Measurements from ENCODE around the gene LINS1. TPM values are rescaled to one million over a fixed set of nuclear protein-coding genes. Genes with fewer than 3 reads are reported as not detected.

LINS1 gene
- polyA plus RNA-seq, 1 donor from 2014 or later, result 21.4 TPM

GRCh38 chr15:100615801-100616200 is 13.8 kb upstream of the LINS1 start:
- no peak overlapping the region for H3K9ac ChIP-seq (ENCODE audit: low read length)
- no peaks in the 10 kb centered on the region for H3K36me3 ChIP-seq (ENCODE audit: insufficient read depth, low read length)
- no peaks in the 10 kb centered on the region for H4K20me1 ChIP-seq (ENCODE audit: insufficient read depth)
- no peak overlapping the region for H3K4me3 ChIP-seq (ENCODE audit: low read length)
- H3K27me3 ChIP-seq (ENCODE audit: insufficient read depth, low read depth, low read length), result no peaks in the 10 kb centered on the region
- H3K9me3 ChIP-seq (ENCODE audit: low read length), result no peaks in the 10 kb centered on the region
- no peak overlapping the region for H3K27ac ChIP-seq (ENCODE audit: low read length)
- H3K79me2 ChIP-seq (replicated peaks; ENCODE audit: insufficient read depth, low read length), result no peaks in the 10 kb centered on the region
- no peaks in the 10 kb centered on the region for H3K9me2 ChIP-seq (ENCODE audit: insufficient read depth, low read length)
- no peak overlapping the region for H2AFZ ChIP-seq (ENCODE audit: low read depth, low read length)
- H3F3A ChIP-seq (ENCODE audit: insufficient read depth, low read length, poor library complexity, severe bottlenecking), result no peaks in the 10 kb centered on the region
- H3K4me2 ChIP-seq (ENCODE audit: low read length), result no peak overlapping the region
- no peak for TF ChIP-seq EZH2 (IDR thresholded peaks at IDR 0.05; ENCODE audit: borderline replicate concordance, insufficient read depth, low read length, poor library complexity, severe bottlenecking)
- TF ChIP-seq EP300 (conservative IDR thresholded peaks at IDR 0.05; ENCODE audit: poor library complexity, severe bottlenecking), result no peak
- TF ChIP-seq TAF1 (IDR thresholded peaks at IDR 0.05; ENCODE audit: low read depth), result no peak
- TF ChIP-seq SMC3 (conservative IDR thresholded peaks at IDR 0.05; ENCODE audit: poor library complexity), result no peak
- no peak for TF ChIP-seq POLR2AphosphoS5 (IDR thresholded peaks at IDR 0.05)
- TF ChIP-seq MXI1 (conservative IDR thresholded peaks at IDR 0.05; ENCODE audit: poor library complexity, severe bottlenecking), result no peak

- H3K4me3 ChIP-seq (ENCODE audit: low read length), result no peak overlapping the region
- H3K9me2 ChIP-seq (ENCODE audit: insufficient read depth, low read length), result no peaks in the 10 kb centered on the region
- H3K4me2 ChIP-seq (ENCODE audit: low read length), result no peak overlapping the region
- no peaks in the 10 kb centered on the region for H3K27me3 ChIP-seq (ENCODE audit: insufficient read depth, low read depth, low read length)
- H3K9ac ChIP-seq (ENCODE audit: low read length), result no peak overlapping the region
- H2AFZ ChIP-seq (ENCODE audit: low read depth, low read length), result no peak overlapping the region
- H3K36me3 ChIP-seq (ENCODE audit: insufficient read depth, low read length), result no peaks in the 10 kb centered on the region
- H3K79me2 ChIP-seq (replicated peaks; ENCODE audit: insufficient read depth, low read length), result no peaks in the 10 kb centered on the region
- H3K9me3 ChIP-seq (ENCODE audit: low read length), result no peaks in the 10 kb centered on the region
- H3K27ac ChIP-seq (ENCODE audit: low read length), result no peak overlapping the region
- H4K20me1 ChIP-seq (ENCODE audit: insufficient read depth), result no peaks in the 10 kb centered on the region
- no peak for TF ChIP-seq SMC3 (conservative IDR thresholded peaks at IDR 0.05; ENCODE audit: poor library complexity)
- TF ChIP-seq REST (IDR thresholded peaks at IDR 0.05; ENCODE audit: borderline replicate concordance), result no peak
- TF ChIP-seq EZH2 (IDR thresholded peaks at IDR 0.05; ENCODE audit: borderline replicate concordance, insufficient read depth, low read length, poor library complexity, severe bottlenecking), result no peak
- TF ChIP-seq CTCF (IDR thresholded peaks at IDR 0.05; ENCODE audit: poor library complexity, severe bottlenecking), result no peak
- no peaks in the 10 kb centered on the region for H3F3A ChIP-seq (ENCODE audit: insufficient read depth, low read length, poor library complexity, severe bottlenecking)
Observed at GRCh38 chr15:100614918-100615317, 12.9 kb upstream of the LINS1 start.

GRCh38 chr15:100614336-100614735 is 12.4 kb upstream of the LINS1 start:
- H3K4me2 ChIP-seq (ENCODE audit: low read length), result no peak overlapping the region
- no peak overlapping the region for H3K4me3 ChIP-seq (ENCODE audit: low read length)
- no peak overlapping the region for H3K27ac ChIP-seq (ENCODE audit: low read length)
- no peak for TF ChIP-seq SMC3 (conservative IDR thresholded peaks at IDR 0.05; ENCODE audit: poor library complexity)
- no peak for TF ChIP-seq EP300 (conservative IDR thresholded peaks at IDR 0.05; ENCODE audit: poor library complexity, severe bottlenecking)
- no peak for TF ChIP-seq MXI1 (conservative IDR thresholded peaks at IDR 0.05; ENCODE audit: poor library complexity, severe bottlenecking)
- TF ChIP-seq EZH2 (IDR thresholded peaks at IDR 0.05; ENCODE audit: borderline replicate concordance, insufficient read depth, low read length, poor library complexity, severe bottlenecking), result no peak
- TF ChIP-seq TAF1 (IDR thresholded peaks at IDR 0.05; ENCODE audit: low read depth), result no peak
- no peak for TF ChIP-seq CTCF (IDR thresholded peaks at IDR 0.05; ENCODE audit: poor library complexity, severe bottlenecking)
- no peak for TF ChIP-seq POLR2AphosphoS5 (IDR thresholded peaks at IDR 0.05)
- no peak for TF ChIP-seq REST (IDR thresholded peaks at IDR 0.05; ENCODE audit: borderline replicate concordance)
- no peak for TF ChIP-seq RAD21 (conservative IDR thresholded peaks at IDR 0.05)
- no peaks in the 10 kb centered on the region for H3K9me2 ChIP-seq (ENCODE audit: insufficient read depth, low read length)
- H3K9me3 ChIP-seq (ENCODE audit: low read length), result no peaks in the 10 kb centered on the region
- no peaks in the 10 kb centered on the region for H3K36me3 ChIP-seq (ENCODE audit: insufficient read depth, low read length)
- H3K79me2 ChIP-seq (replicated peaks; ENCODE audit: insufficient read depth, low read length), result no peaks in the 10 kb centered on the region
- H3K9ac ChIP-seq (ENCODE audit: low read length), result no peak overlapping the region
- H3F3A ChIP-seq (ENCODE audit: insufficient read depth, low read length, poor library complexity, severe bottlenecking), result no peaks in the 10 kb centered on the region
- no peak overlapping the region for H2AFZ ChIP-seq (ENCODE audit: low read depth, low read length)
- no peaks in the 10 kb centered on the region for H3K27me3 ChIP-seq (ENCODE audit: insufficient read depth, low read depth, low read length)
- no peaks in the 10 kb centered on the region for H4K20me1 ChIP-seq (ENCODE audit: insufficient read depth)
